Measurements from ENCODE around the gene MFSD11. TPM values are rescaled to one million over a fixed set of nuclear protein-coding genes. Genes with fewer than 3 reads are reported as not detected.

MFSD11 gene
- total RNA-seq, 1 donor from 2014 or later, result 31.1 TPM

- TF ChIP-seq CTCF (IDR thresholded peaks at IDR 0.05), result no peak
- H3K4me1 Mint-ChIP-seq (ENCODE audit: low read depth), result peaks cover 49% of the 10 kb centered on the region
- no peak for DNase-seq (ENCODE audit: low spot score)
- peaks cover 28% of the 10 kb centered on the region for H3K36me3 Mint-ChIP-seq (ENCODE audit: low read depth)
- no peaks in the 10 kb centered on the region for H3K9me3 Mint-ChIP-seq (ENCODE audit: low read depth)
- H3K27me3 Mint-ChIP-seq (ENCODE audit: low read depth), result no peaks in the 10 kb centered on the region
- no peak overlapping the region for H3K4me3 Mint-ChIP-seq (ENCODE audit: unreplicated experiment)
- H3K27ac Mint-ChIP-seq (ENCODE audit: unreplicated experiment), result peak overlapping the region; percentile 95
Observed at GRCh38 chr17:76732734-76733617, 4.9 kb upstream of the MFSD11 start.

GRCh38 chr17:76733618-76733957 is 4.3 kb upstream of the MFSD11 start:
- Mint-ChIP-seq H3K9me3 (ENCODE audit: low read depth) (no peaks in the 10 kb centered on the region), H3K36me3 (ENCODE audit: low read depth) (peaks cover 28% of the 10 kb centered on the region), H3K27me3 (ENCODE audit: low read depth) (no peaks in the 10 kb centered on the region), H3K4me3 (ENCODE audit: unreplicated experiment) (peak overlapping the region; percentile 95), H3K27ac (ENCODE audit: unreplicated experiment) (peak overlapping the region; percentile 95), H3K4me1 (ENCODE audit: low read depth) (peaks cover 48% of the 10 kb centered on the region)
- TF ChIP-seq CTCF (IDR thresholded peaks at IDR 0.05), result no peak
- no peak for DNase-seq (ENCODE audit: low spot score)

DNA sequence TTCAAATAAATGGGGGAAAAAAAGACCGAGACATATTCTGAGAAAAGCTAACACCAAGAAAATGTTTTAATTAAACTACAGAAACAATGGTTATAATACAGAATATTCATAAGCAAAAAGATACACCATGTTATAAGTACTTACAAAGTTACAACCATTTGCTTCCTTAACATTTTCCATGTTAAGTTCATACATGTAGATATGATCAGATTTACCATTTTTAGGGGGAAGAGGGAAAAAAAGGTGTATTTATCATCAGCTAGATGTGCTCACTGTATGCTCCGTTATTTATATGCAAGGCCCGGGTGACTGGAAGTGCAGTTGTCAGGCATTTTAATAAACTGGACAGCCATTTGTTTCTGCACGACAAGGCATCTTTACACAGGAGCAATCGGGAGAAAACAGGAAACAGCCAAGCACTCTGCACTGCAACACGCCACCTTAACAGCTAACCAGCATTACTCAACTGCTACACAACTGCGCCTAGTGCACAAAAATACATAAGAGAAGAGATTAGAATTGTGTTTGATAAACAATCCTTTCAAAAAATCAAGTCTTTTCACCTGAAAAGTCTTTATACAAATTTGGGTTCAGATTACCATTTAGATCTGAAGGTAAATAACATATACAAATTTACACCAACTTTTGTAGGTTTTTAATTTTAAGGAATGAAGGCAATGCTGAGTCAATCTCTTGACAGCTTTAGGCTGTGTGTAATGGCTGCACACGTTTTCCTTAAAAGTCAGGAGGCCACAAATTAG is 3.7 kb upstream of the MFSD11 start:
- Mint-ChIP-seq H3K4me3 (ENCODE audit: unreplicated experiment) (peak overlapping the region; percentile 95), H3K4me1 (ENCODE audit: low read depth) (peaks cover 50% of the 10 kb centered on the region), H3K27ac (ENCODE audit: unreplicated experiment) (peak overlapping the region; percentile 95), H3K36me3 (ENCODE audit: low read depth) (peaks cover 28% of the 10 kb centered on the region), H3K27me3 (ENCODE audit: low read depth) (no peaks in the 10 kb centered on the region), H3K9me3 (ENCODE audit: low read depth) (no peaks in the 10 kb centered on the region)
- TF ChIP-seq CTCF (IDR thresholded peaks at IDR 0.05), result no peak
- DNase-seq (ENCODE audit: low spot score), result no peak

GRCh38 chr17:76735006-76735405 is 2.9 kb upstream of the MFSD11 start:
- Mint-ChIP-seq H3K27me3 (ENCODE audit: low read depth) (no peaks in the 10 kb centered on the region), H3K4me3 (ENCODE audit: unreplicated experiment) (peak overlapping the region; percentile 95), H3K36me3 (ENCODE audit: low read depth) (peaks cover 28% of the 10 kb centered on the region), H3K27ac (ENCODE audit: unreplicated experiment) (peak overlapping the region; percentile 95), H3K4me1 (ENCODE audit: low read depth) (peaks cover 50% of the 10 kb centered on the region), H3K9me3 (ENCODE audit: low read depth) (no peaks in the 10 kb centered on the region)
- no peak for DNase-seq (ENCODE audit: low spot score)
- TF ChIP-seq CTCF (IDR thresholded peaks at IDR 0.05), result no peak

DNA sequence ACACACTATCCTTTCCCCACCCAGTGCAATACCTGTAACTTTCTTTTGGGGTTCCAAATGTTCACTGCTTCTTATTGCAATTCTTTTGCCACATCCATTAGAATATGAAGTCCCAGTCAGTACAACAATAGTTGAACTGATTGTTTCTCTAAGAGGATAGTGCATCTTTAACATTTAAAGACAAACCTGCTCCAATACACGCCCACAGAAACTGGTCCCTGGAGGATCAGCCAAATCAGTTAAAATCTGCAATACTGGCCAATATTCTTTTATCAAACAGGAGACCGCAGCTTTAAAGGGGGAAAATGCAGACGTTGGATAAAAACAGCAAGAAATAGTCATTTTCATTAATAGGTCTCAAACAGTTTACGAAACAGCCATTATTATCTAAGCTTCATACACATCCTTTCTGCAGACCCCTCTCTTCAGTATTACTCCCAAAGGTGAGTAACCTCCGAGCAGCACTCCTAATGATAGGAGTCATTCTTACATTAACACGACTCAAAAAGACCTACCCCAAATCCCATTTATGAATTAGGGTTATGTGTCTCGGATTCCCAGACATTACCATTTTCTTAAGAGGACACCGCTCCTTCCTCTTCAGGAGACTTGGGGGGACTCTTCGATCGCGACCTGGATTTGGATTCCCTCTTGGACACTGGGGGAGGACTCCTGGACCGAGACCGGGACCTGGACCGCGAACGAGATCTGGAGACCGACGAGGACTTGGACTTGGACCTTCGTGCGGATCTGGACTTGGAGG is 2.2 kb upstream of the MFSD11 start:
- TF ChIP-seq CTCF (IDR thresholded peaks at IDR 0.05), result no peak
- no peaks in the 10 kb centered on the region for H3K27me3 Mint-ChIP-seq (ENCODE audit: low read depth)
- H3K27ac Mint-ChIP-seq (ENCODE audit: unreplicated experiment), result peak overlapping the region; percentile 95
- peak overlapping the region; percentile 95 for H3K4me3 Mint-ChIP-seq (ENCODE audit: unreplicated experiment)
- DNase-seq (ENCODE audit: low spot score), result no peak
- H3K4me1 Mint-ChIP-seq (ENCODE audit: low read depth), result peaks cover 58% of the 10 kb centered on the region
- peaks cover 28% of the 10 kb centered on the region for H3K36me3 Mint-ChIP-seq (ENCODE audit: low read depth)
- H3K9me3 Mint-ChIP-seq (ENCODE audit: low read depth), result no peaks in the 10 kb centered on the region
